Activated CD4-positive, alpha-beta T cell treated with anti-CD3 and anti-CD28 coated beads for 1 hour (primary cell): ENCODE data around the gene STAMBPL1.
"Not testable (repeated sequence)": the region's sequence is repeated elsewhere in the genome, so short reads cannot be mapped to it uniquely, and the experiment has no call there.

Source experiments
- DNase-seq: peaks from one replicate; pipeline ENCODE4 v3.0.0-alpha.2; 2020

The STAMBPL1 gene

DNA sequence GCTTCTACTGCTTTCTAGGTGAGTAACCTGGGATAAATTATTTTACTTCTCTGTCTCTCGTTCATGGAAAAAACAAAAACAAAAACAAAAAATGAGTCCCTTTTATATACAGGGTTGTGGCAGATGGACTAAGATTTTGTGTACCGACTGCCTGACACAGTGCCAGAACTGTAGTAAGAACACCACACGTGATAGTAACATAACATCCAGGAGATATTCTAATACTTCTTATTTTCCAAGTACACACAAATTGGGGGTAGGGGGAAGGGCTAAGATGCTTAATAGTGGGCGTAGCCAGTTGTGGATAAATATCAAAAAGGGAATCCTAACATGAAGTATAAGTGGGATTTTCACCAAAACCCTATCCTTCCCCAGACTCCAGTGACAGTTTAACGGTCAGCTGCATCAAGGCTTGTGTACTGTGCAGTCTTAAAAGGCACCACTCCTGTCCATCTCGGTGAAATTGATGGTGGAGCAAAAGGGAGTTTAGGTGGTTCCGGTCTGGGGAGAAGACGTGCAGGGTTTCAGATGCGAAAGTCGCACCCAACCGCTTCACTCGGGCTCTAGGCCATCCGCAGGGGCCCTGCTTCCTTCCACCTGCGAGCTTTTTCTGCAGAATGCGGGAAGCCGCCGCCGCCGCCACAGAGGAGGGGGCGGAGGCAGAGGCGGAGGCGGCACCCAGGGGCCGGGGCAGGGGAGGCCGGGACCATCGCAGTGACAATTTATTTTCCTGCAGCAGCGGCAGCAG lies at the start of gene STAMBPL1:
TSS of gene STAMBPL1 (plus strand) at position 712 of the 748 bp plus-strand sequence. CDS start 21,464 bp downstream, outside the sequence.
- DNase-seq = peak; percentile 57

DNA sequence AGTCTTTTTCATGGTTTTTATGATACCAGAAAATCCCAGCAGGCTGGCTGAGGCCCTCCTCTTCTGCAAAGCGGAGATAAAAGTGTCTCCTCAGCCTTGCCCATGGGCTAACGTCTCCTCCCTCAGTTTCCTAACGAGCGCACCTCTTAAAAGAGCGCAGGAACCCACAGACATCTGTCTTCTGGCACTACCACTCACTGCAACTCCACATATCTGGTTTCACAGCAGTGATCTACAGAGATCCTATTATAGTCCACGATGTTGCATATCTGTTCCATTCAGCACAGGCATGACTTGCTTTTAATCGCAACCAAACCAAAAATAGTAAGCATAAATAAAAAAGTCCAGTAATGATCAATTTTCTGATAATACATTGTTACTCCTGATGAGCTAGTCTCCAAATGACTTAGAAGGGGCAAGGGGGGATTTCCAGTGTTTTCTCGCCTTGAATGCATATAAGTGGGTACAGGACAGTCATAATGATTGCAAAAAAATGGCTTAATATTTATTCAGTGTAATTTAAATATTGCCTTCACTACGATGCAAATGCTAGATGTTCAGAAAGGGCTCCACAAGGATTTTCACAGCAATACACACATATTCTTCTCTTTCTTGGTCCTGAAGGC lies 49.3 kb upstream of the STAMBPL1 start:
- DNase-seq = no peak

DNA sequence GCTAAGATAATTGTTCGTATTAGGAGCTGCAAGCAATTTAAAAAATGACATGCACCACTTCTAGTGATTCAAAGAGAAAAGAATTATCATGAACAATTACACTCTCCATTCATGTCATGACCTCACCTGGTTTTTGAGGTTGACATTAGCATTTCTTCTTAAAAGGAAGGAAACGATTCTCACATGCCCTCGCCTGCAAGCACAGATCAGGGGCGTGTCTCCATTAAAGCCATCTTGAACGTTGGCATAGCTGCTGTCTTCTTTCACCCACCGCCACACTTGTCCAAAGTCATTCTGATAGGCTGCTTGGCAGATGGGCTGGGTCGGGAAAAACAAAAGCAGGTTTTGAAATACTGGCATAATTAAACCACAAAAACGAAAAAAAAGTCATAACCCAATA lies 48.3 kb upstream of the STAMBPL1 start:
- no peak for DNase-seq

DNA sequence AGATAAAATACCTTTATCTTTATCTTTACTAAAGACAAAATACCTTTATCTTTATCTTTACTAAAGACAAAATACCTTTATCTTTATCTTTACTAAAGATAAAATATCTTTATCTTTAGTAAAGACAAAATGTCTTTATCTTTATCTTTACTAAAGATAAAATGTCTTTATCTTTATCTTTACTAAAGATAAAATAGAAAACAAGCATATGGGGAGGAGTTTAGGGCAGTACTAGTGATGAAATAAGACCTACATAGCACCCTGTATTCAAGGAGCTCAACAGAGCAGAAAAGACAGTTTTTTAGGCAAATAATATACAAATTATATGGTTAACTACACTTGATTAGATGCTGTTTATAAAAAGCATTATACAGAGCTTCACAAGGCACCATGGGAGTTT lies 47.7 kb upstream of the STAMBPL1 start:
- DNase-seq = no peak

DNA sequence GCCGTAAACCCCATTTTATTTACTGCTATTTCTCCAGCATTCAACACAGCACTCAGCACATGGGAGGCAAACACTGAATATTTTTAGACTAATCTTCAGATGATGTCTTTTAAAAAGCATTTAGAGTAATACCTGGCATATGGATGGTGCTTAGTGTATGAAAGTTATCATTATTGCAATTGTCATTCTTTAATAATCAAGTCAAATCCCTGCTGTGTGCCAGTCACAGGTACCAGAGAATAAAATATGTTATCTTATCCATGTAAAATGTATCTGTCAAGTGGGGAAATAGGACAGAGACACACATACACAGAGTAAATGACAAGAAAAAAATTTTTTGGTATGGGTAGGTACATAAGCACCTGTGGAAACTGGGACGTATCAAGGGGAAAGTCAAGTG lies 46.9 kb upstream of the STAMBPL1 start:
- DNase-seq = no peak

DNA sequence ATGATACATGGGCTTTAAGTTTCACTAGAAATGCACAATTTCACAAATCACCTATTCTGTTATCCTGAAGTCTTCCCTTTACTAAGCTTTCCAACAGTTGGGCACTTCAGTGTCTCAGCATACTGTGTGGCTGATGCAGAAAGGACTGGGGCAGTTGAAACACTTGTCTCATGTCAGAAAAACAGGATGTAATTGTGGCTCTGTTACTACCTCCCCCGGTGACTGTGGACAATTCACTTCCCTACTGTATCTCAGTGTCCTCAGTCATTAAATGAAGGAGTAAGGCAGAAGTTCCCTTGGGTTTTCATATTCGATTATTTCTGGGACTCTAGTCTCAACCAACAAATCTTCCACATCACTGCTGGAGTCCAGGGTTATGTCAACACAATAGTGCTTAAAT lies 46.3 kb upstream of the STAMBPL1 start:
- DNase-seq = no peak

DNA sequence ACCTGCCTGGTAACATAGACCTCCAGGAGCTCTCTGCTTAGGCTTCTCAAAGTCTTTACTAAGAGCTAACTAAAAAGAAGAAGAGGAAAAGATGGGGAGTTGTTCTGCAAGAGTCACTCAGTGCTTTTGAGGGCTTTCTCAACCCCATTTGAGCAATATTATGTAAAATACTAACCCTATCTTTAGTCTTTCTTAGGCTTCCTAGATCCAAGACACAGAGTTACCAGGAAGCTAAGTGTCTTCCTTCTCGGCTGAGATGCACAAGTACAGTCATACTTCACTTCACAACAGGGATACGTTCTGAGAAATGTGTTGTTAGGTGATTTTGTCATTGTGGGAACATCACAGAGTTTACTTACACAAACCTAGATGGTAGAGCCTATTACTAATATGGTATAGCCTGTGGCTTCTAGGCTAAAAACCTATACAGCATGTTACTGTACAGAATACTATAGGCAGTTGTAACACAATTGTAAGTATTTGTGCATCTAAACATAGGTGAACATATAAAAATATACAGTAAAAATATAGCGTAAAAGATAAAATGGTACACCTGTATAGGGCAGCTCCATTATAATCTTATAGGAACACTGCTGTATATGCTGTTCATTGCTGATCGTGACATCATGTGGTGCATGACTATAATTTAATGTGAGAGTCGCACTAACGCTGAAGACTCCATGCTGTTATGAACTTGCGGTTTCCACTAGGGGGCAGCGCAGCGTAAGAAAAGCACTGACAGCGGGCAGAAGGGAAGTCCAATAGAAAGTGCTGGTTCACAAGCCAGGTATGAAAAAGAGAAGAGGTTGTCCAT lies 44.7 kb upstream of the STAMBPL1 start:
- peak; percentile 73 for DNase-seq

DNA sequence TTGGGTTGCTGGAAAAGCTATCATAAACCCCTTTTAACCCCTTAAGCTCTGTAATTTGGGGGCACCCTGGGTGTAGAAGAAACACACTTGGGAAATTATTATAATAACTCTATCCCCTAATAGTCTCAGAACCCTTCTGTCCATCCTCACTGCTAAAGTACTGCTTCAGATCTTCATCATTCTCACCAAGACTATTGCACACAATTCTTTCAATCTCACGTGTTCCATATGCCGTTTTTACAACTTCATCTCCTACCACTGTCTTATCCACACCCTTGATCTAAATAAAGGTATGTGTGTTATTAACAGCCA lies 44.2 kb upstream of the STAMBPL1 start:
- DNase-seq = no peak

DNA sequence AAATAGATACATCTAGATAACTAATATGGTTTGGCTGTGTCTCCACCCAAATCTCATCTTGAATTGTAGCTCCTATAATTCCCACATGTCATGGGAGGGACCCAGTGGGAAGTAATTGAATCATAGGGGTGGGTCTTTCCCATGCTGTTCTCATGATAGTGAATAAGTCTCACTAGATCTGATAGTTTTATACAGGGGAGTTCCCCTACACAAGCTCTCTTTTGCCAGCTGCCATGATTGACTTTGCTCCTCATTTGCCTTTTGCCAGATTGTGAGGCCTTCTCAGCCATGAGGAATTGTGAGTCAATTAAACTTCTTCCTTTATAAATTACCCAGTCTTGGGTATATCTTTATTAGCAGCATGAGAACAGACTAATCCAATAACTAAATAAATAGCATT lies 42.4 kb upstream of the STAMBPL1 start:
- DNase-seq = not testable (repeated sequence)

DNA sequence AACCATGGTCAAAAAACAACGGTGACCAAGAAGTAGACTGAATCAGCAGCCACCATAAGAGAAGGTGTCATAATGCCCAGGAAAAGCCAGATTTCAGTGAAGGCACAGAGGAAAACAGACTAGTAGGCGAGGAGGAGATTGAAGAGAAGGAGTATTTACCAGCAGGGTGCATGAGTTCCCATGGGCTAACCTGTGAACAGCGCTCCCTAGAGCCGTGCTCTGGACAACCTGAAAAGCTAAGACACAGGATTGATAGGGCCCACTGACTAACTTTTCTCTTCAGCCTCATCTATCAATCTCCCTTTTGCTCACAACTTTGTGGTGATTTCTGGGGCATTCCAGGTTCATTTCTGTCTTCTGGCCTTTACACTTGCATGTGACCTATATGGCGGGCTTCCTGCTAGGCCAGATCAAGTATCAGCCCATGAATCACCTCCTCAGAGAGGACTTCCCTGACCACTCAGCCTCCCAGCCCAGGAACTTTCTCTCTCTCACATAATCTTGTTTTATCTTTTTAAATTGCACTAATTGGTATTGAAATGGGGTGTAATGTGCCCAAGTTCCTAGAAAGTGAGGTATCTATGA lies 41.2 kb upstream of the STAMBPL1 start:
- no peak for DNase-seq

DNA sequence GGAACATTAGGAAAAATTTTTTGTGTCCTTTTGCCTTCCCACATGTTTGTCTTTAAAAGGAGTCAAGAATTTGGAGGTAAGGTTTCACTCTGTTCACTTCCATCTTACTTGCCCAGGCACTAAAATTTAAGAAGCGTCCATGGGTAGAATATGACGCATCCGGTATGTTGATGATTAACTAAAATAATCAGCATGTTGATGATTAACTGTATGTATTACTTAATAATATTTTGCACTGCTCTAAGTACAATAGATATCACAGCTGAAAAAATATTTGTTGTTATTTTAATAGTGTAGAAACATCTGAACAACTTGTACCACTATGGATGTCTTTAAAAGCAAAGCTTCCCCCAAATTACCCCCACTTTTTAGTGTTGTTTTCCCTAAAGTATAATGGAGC lies 39.9 kb upstream of the STAMBPL1 start:
- no peak for DNase-seq

DNA sequence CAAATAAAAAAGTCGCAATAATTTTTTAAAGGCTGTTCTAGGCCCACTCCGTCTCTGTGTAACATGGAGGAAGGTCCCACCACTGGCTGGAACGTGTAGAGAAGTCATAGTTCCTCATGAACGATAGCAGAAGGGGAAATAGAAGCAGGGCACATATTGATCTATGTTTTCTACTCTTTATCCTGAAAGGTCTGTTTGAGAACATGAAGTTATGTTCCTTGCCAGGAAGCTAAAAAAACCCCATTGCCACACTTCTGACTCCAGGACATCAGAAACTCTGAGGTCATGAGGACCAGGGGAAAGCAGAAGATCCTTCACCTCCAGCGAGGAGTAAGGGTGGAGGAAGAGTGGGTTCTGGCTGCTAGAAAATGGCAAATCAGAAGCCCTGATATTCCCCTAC lies 39.2 kb upstream of the STAMBPL1 start:
- DNase-seq = no peak

DNA sequence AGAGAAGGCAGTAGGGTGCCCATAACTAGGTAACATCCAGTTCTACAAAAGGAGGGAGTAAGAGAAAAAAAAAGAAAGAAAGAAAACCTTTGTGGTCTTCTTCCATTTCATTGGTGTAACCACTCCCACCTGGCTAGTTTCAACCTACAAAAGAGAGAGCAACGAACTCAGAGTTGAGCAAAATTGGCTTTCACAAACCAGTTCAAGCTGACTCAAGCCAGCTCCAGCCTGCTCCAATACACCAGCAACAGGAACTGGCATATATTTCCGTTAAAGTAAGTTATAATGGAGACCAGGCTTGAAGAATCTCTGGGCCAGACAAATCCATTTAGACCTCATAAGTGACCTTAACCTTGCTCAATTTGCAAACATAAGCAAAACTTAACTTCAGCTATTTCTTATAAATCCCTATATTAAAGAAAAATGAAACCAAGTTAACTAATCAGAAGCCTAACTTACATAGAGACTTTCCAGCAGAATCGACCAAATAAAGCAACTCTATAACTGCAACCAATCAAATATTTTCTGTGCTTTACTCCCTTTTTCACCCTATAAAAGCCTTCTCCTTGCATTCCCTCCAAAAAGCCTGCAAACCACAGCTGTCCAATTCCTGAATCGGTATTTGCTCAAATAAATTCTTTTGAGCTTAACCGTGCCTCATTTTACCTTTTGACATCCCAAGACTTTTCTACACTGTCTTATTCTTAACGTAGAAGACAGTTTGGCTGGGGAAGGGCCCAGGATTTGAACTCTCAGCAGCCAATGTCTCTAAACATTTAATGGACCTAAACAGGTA lies 38.5 kb upstream of the STAMBPL1 start:
- DNase-seq = no peak

DNA sequence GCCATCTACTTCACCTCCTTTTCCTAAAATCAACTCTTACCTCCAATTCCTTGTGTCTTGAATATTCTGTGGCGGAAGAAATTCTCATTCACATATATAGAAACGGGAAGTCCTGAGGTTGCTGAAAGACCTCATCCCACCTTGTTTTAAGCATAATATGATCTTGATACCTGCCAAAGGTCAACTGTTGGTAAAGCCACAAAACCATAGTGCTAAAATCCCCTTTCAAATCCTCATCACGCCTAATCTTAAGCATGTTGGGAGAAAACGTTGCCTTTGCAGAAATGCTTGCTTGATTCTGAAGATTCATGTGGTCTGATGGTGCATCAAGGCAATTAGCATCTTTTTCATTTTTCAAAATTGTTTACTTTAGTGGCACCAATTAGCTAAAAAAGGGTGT lies 36.9 kb upstream of the STAMBPL1 start:
- no peak for DNase-seq

DNA sequence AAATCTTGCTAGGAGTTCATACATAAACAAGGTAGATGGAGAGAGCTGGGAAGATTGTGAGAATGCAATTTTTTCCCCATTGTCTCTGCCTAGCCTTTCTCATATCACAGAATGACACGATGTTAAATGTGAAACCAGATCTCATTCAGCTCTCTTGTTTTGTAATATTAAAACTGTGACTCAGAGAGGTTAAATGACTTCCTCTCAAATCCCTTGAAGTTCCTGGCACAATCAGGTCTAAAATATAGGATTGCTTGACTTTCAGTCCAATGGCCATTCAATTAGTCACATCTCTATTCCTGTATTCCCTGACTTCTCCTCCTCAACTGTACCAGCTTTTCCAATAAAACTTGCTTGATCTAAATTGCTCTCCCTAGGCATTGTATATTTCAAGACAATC lies 31.5 kb upstream of the STAMBPL1 start:
- DNase-seq = no peak

DNA sequence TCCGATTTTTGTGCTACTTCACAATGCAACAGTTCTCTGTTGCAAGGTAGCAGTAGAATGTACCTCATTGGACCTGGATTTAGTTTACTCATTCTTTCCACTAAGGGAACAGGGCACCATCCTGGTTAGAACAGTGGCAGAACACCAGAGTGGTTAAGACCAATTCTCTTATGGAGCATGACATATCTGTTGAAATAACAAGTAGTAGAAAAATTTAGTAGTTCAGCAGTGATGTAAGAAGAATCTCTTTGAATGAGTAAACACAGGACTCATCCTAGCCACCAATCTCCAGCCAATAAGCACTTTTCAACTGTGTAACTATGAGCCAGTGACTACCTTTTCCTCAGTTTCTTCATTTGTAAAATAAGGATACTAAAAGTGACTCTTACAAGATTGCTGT lies 30.8 kb upstream of the STAMBPL1 start:
- no peak for DNase-seq

DNA sequence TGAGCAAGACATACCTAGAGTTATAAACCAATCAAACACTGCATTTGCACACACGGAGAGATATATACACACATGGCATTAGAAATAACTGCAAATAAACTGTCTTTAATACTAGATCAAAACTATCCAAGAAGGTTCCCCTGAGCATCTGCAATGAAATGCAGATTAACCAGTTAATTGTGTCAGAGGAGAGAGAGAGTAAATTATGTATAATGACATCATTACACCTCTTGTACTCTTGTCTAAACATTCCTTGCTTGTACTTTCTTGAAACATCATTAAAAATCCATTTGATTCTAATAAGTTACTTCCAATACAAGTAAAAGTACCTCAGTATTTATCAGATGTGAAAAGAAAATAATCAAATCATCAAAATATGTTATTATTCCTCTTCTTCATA lies 29.3 kb upstream of the STAMBPL1 start:
- no peak for DNase-seq

DNA sequence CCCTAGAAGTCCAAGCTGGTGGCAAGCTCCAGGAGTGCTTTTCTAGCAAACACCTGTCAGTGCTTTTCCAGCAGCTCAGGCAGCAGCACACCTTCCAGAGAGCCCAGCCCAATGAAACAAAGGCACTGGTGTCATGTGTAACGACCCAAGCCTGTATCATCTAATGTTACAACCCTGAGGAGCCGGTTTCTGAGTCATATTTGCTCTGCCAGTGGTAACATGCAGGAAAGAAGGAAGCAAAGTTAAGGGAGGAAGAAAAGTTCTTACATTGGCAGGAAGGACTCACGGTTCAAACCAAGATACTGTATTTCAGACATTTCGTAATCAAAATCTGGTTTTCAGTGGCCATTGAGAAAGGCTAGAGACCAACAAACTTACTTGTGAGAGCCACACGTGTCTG lies 28.3 kb upstream of the STAMBPL1 start, which contains the start of gene ANKRD22:
TSS of gene ANKRD22 (minus strand) at position 139 of the 400 bp plus-strand sequence. CDS start 237 bp downstream, outside the sequence.
- DNase-seq = no peak

DNA sequence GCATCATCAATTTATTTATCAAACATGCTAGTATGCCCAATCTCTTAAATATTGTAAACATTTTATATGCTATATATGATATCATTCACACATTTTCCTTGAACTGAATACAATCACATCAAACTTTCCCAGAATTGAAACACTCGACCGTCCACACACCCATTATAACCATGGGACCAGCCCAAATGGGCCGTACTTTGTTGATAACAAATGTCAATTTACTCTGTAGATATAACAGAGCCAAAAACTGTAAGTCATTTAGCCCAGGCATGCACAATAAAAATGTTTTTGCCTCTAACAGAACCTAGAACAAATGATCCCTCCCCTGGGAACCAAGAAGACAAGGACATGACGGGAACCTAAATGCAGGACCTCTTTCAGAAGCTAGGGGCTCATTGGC lies 27.7 kb upstream of the STAMBPL1 start:
- no peak for DNase-seq

DNA sequence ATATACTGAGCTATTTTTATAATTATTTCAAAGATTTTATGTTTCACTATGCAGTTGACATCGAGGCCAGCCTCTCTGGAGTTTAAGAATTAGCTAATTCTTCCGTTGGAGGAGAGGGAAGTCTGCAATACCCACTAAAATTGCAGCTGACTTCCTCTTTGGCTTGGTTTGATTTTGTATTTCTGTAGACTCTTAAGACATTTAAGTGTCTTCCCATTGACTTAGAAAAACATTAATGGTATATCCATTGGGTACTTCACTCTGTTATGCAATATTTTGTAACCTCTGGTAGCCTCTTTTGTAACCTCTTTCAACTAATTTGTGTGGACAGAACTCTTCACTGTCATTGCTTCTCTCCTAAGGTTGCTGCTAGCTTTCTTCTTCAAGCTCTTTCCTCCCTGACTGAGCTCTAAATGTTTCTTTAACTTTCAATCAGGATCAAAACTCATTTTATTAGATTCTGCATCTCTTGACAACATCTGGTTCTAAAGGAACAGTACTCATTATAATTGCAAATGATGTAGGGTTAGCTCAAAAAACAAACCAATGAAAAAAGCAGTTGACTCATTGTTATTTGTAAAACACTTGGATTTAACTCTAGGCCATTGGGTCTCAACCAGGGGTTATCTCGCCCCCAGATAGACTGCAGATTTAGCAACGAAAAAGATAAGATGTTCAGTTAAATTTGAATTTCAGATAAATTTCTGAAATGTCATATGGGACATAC lies 26.7 kb upstream of the STAMBPL1 start:
- DNase-seq = no peak

DNA sequence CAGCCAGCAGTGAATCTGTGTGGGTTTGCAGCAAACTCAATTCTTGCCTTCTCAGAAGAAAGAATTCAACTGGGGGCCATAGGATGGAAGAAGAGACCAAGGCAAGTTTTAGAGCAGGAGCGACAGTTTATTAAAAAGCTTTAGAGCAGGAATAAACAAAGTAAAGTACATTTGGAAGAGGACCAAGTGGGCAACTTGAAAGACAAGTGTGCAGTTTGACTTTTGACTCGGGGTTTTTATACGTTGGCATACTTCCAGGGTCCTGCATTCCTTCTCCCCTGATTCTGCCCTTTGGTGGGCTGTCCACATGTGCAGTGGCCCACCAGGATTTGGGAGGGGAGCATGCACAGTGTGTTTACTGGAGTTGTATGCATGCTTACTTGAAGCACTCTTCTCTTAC lies 25.4 kb upstream of the STAMBPL1 start:
- DNase-seq = no peak

DNA sequence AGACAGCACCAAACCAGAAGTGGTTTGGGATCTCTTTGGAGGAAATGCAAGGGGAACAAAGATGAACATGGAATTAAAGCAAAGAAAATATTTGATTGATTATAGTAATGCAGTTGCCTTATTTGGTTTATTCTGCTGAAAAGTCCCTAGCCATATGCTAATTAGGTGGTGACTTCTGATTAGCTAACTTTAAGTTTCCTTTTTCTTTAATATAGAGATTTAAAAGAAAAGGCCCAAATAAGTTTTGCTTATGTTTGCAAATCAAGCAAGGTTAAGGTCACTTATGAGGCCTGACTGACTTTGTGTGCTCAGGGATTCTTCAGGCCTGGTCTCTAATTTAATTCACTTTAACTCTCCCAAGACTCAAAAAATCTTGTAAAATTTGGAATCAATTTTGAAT lies 22.2 kb upstream of the STAMBPL1 start:
- no peak for DNase-seq
